Measurements from ENCODE around the gene RHOF.

RHOF gene

DNA sequence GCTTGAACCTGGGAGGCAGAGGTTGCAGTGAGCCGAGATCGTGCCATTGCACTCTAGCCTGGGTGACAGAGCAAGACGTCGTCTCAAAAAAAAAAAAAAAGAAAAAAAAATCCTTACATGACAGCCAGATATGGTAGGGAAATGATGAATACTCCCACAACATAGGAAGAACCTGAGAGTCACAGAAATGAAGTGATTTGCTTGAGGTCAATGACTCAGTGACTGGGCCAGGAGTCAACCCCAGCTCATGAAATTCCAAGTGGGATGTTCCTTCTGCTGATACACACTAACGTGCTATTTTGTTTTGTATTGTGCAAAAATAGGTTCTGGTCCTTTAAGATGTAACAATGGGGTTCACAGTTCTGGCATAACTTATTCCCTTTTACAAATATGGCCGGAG is 9.0 kb downstream of the RHOF start:
- Histone ChIP-seq H3K4me1 (peaks cover 3% of the 10 kb centered on the region), H3K27me3 (no peaks in the 10 kb centered on the region), H3K4me3 (ENCODE audit: low read depth, low read length) (no peak overlapping the region), H3K36me3 (peaks cover 7% of the 10 kb centered on the region; the same call in 1 of the 2 replicates), H3K9me3 (no peaks in the 10 kb centered on the region)
- no peak for DNase-seq
- TF ChIP-seq, protein P1, sequence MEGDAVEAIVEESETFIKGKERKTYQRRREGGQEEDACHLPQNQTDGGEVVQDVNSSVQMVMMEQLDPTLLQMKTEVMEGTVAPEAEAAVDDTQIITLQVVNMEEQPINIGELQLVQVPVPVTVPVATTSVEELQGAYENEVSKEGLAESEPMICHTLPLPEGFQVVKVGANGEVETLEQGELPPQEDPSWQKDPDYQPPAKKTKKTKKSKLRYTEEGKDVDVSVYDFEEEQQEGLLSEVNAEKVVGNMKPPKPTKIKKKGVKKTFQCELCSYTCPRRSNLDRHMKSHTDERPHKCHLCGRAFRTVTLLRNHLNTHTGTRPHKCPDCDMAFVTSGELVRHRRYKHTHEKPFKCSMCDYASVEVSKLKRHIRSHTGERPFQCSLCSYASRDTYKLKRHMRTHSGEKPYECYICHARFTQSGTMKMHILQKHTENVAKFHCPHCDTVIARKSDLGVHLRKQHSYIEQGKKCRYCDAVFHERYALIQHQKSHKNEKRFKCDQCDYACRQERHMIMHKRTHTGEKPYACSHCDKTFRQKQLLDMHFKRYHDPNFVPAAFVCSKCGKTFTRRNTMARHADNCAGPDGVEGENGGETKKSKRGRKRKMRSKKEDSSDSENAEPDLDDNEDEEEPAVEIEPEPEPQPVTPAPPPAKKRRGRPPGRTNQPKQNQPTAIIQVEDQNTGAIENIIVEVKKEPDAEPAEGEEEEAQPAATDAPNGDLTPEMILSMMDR (IDR thresholded peaks at IDR 0.05; ENCODE audit: low read depth, low read length) = no peak

DNA sequence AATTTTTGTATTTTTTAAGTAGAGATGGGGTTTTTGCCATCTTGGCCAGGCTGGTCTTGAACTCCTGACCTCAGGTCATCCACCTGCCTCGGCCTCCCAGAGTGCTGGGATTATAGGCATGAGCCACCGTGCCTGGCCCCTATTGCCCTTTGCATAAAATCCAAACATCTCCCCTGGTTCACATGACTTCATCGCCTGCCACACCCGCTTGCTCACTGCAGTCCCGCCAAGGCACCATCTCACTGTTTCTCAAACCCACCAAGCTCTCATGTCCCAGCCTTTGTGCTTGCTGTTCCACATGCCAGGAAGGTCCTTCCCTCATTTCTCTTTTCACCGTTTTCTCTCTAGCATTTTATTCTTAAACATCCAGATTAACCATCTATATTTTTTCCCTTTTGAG is 9.7 kb downstream of the RHOF start:
- peaks cover 3% of the 10 kb centered on the region for H3K4me1 ChIP-seq
- H3K36me3 ChIP-seq = peaks cover 9% of the 10 kb centered on the region; the same call in 1 of the 2 replicates
- no peak for DNase-seq
- TF ChIP-seq, protein P1 (IDR thresholded peaks at IDR 0.05; ENCODE audit: low read depth, low read length) = no peak
- no peaks in the 10 kb centered on the region for H3K9me3 ChIP-seq
- no peak overlapping the region for H3K4me3 ChIP-seq (ENCODE audit: low read depth, low read length)
- no peaks in the 10 kb centered on the region for H3K27me3 ChIP-seq

DNA sequence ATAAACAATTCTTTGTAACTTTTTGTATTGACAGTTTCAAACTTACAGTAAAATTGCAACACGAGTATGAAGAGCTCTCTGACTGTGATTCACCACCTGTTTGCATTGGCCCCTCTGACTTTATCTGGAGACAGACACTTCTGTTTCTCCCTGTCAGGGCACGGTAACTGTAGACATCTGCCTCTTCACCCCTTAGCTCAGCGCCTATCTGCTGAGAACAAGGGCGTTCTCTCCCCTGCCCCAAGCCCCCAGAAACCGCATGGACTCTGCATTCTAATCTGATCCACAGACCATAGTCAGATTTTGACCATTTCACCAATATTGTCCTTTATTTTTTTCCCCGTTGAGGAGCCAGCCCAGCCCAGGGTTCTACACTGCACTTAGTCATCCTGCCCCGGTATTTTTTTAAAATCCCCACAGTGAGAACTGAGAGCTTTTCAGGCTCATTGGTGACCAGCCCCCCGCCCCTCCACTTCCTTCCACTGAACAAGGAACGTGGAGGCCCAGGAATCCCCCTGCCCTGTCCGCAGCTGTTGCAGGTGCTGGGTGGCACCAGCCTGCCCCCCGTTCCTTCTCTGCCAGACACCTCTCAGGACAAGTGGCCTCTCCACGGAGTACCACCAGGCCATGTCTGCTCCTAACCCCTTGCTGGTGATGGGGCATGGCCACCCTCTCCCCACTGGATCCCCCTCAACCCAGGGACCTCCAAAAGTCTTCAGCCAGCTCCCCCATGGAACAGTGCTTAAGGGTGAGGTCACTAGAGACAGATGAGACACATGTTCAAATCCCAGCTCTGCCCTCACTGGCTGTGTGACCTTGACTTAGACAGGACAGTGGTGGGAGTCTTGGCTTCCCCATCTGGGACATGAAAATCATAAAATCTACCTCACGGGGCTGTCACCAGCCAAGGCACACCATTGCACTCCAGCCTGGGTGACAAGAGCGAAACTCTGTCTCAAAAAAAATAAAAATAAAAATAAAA is 11.2 kb downstream of the RHOF start:
- TF ChIP-seq, protein P1 (IDR thresholded peaks at IDR 0.05; ENCODE audit: low read depth, low read length) = no peak
- Histone ChIP-seq H3K36me3 (peaks cover 9% of the 10 kb centered on the region; the same call in 1 of the 2 replicates), H3K4me3 (ENCODE audit: low read depth, low read length) (no peak overlapping the region), H3K27me3 (no peaks in the 10 kb centered on the region), H3K4me1 (peaks cover 3% of the 10 kb centered on the region), H3K9me3 (no peaks in the 10 kb centered on the region)
- DNase-seq = no peak

DNA sequence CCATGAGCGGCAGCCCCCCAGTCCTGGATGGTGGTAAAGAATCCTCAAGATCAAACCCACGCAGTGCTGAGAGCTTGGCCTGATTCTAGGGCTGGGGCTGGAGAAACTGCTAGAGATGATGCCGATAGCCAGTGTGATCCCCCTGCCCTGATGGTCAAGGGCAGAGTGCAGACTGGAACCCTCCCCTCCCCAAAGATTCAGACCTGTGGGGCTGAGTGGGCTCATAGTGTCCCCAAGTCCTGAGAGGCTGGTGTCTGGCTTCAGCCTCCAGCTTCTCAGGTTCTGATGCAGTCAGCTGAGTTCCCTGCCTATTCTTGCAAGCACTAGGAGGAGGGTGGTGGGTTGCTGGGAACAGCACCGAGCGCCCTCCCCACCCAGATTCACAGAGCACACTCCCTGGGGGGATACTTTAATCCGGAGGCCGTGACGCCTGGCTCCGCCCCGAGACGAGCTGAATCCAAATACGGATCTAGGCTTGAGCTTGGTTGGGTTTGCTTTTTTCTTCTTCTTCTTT is 11.9 kb downstream of the RHOF start:
- no peak overlapping the region for H3K4me3 ChIP-seq (ENCODE audit: low read depth, low read length)
- no peaks in the 10 kb centered on the region for H3K27me3 ChIP-seq
- H3K36me3 ChIP-seq = peaks cover 9% of the 10 kb centered on the region; the same call in 1 of the 2 replicates
- DNase-seq = peak; percentile 51
- TF ChIP-seq, protein P1 (IDR thresholded peaks at IDR 0.05; ENCODE audit: low read depth, low read length) = no peak
- H3K4me1 ChIP-seq = peaks cover 3% of the 10 kb centered on the region
- H3K9me3 ChIP-seq = no peaks in the 10 kb centered on the region

DNA sequence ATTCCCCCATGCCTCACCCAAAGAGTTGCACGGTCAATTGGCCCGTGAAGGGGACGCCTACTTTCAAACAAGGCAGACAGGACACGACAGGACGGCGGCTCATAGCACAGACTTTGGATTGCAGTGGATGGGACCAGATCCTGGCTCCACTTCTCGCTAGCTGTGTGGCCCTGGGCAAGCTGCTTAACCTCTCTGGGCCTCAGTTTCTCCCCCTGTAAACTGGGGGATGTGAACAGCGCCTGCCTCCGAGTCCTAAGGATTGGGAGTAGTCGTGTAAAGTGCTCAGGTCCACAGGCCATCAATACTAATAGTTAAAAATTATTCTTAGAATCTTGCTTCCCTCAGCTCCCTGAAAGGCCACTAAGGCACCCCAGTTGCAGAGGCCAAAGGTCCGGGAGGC is 13.1 kb downstream of the RHOF start:
- TF ChIP-seq, protein P1 (IDR thresholded peaks at IDR 0.05; ENCODE audit: low read depth, low read length) = no peak
- Histone ChIP-seq H3K27me3 (no peaks in the 10 kb centered on the region), H3K9me3 (no peaks in the 10 kb centered on the region), H3K4me1 (peaks cover 3% of the 10 kb centered on the region), H3K4me3 (ENCODE audit: low read depth, low read length) (no peak overlapping the region), H3K36me3 (peaks cover 13% of the 10 kb centered on the region; the same call in 1 of the 2 replicates)
- no peak for DNase-seq

All from BE2C (cell line).